ENCODE data around the gene NEAT1. TPM values are rescaled to one million over a fixed set of nuclear protein-coding genes. Genes with fewer than 3 reads are reported as not detected.

The NEAT1 gene
- total RNA-seq, 1 donor from 2014 or later: 37.2 TPM

DNA sequence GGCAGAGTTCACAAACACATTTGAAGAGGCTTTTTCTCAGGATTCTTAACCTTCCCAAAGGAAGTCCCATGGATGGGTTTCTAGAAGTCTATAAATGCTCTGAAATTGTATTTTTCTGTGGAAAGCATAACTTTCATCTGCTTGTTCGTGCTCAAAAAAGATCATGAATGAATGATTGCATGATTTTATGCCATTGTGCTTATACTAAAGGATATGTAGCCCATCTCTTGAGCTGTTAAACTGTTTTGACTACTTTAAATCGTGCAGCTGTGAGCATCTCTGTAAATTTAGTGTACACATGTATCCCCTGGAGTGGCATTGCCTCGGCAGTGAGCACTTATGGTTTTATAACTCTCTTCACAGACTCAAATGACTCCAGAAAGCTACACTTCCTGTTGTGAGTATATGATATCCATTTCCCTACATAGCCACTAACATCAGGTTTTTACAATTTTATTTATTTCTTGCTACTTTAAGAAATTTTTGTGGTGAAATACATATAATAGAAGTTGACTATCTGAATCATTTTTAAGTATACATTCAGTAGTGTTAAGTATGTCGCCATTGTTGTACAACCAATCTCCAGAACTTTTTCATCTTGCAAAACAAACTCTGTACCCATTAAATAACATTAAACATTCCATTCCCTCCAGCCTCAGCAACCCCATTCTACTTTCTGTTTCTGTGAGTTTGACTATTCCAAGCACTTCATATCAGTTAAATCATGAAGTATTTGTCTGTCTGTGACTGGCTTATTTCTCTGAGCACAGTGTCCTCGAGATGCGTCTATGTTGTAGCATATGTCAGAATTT lies 8.0 kb downstream of the NEAT1 start:
- TF ChIP-seq, protein P1, sequence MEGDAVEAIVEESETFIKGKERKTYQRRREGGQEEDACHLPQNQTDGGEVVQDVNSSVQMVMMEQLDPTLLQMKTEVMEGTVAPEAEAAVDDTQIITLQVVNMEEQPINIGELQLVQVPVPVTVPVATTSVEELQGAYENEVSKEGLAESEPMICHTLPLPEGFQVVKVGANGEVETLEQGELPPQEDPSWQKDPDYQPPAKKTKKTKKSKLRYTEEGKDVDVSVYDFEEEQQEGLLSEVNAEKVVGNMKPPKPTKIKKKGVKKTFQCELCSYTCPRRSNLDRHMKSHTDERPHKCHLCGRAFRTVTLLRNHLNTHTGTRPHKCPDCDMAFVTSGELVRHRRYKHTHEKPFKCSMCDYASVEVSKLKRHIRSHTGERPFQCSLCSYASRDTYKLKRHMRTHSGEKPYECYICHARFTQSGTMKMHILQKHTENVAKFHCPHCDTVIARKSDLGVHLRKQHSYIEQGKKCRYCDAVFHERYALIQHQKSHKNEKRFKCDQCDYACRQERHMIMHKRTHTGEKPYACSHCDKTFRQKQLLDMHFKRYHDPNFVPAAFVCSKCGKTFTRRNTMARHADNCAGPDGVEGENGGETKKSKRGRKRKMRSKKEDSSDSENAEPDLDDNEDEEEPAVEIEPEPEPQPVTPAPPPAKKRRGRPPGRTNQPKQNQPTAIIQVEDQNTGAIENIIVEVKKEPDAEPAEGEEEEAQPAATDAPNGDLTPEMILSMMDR (conservative IDR thresholded peaks at IDR 0.05): no peak
- H3K36me3 Mint-ChIP-seq (ENCODE audit: low read depth): no peaks in the 10 kb centered on the region
- peak overlapping the region; percentile 14 for H3K4me3 Mint-ChIP-seq
- H3K27ac Mint-ChIP-seq (ENCODE audit: unreplicated experiment): no peak overlapping the region
- H3K9me3 Mint-ChIP-seq: no peaks in the 10 kb centered on the region
- no peak for DNase-seq (ENCODE audit: low read depth, low spot score)
- H3K27me3 Mint-ChIP-seq (ENCODE audit: low read depth): no peaks in the 10 kb centered on the region
- peaks cover 48% of the 10 kb centered on the region for H3K4me1 Mint-ChIP-seq

DNA sequence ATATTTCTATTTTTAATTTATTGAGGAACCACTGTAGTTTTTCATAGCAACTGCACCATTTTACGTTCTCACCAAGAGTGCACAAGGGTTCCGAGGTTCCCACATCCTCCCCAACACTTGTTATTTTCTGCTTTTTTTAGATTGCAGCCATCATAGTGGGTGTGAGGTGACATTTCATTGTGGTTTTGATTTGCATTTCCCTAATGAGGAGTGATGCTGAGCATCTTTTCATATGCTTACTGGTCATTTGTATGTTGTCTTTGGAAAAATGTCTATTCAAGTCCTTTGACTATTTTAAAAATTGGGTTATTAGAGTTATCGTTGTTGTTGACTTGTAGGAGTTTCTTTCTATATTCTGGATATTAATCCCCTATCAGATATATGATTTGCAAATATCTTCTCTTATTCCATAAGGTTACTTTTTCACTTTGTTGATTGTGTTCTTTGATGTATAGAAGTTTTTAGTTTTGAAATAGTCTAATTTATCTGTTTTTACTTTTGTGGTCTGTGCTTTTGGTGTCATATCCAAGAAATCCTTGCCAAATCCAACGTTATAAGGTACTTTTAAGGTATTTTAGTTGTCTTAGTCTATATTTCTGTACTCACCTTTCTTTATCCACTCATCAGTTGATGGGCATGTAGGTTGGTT lies 9.0 kb downstream of the NEAT1 start:
- no peak for DNase-seq (ENCODE audit: low read depth, low spot score)
- Mint-ChIP-seq H3K27ac (ENCODE audit: unreplicated experiment) (no peak overlapping the region), H3K9me3 (no peaks in the 10 kb centered on the region), H3K36me3 (ENCODE audit: low read depth) (no peaks in the 10 kb centered on the region), H3K4me3 (no peak overlapping the region), H3K4me1 (peaks cover 38% of the 10 kb centered on the region), H3K27me3 (ENCODE audit: low read depth) (no peaks in the 10 kb centered on the region)
- TF ChIP-seq, protein P1 (conservative IDR thresholded peaks at IDR 0.05): no peak

DNA sequence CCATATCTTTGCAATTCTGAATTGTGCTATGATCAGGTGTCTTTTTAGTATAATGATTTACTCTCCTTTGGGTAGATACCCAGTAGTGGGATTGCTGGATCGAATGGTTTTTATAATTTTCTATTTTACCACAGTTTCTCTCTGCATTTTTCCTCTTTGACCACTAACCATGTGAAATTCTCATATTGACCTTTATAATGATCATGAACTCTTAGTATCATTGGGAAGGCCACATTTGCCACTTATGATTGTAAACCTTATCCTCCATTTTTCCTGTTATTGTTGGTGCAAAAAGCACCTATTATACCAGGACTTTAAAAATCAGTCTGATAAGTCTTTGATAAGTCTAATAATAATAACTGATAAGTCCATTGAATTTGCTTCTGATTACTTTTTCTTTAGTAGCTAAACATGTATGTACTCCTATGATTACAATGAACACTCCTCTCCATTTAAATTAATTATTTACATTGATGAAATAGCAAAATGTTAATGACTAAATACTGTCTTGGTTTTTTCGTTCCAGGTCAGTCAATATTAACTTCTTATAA lies 9.6 kb downstream of the NEAT1 start:
- no peak overlapping the region for H3K4me3 Mint-ChIP-seq
- no peaks in the 10 kb centered on the region for H3K9me3 Mint-ChIP-seq
- no peak for DNase-seq (ENCODE audit: low read depth, low spot score)
- TF ChIP-seq, protein P1 (conservative IDR thresholded peaks at IDR 0.05): no peak
- peaks cover 32% of the 10 kb centered on the region for H3K4me1 Mint-ChIP-seq
- no peaks in the 10 kb centered on the region for H3K36me3 Mint-ChIP-seq (ENCODE audit: low read depth)
- H3K27me3 Mint-ChIP-seq (ENCODE audit: low read depth): no peaks in the 10 kb centered on the region
- H3K27ac Mint-ChIP-seq (ENCODE audit: unreplicated experiment): no peak overlapping the region

DNA sequence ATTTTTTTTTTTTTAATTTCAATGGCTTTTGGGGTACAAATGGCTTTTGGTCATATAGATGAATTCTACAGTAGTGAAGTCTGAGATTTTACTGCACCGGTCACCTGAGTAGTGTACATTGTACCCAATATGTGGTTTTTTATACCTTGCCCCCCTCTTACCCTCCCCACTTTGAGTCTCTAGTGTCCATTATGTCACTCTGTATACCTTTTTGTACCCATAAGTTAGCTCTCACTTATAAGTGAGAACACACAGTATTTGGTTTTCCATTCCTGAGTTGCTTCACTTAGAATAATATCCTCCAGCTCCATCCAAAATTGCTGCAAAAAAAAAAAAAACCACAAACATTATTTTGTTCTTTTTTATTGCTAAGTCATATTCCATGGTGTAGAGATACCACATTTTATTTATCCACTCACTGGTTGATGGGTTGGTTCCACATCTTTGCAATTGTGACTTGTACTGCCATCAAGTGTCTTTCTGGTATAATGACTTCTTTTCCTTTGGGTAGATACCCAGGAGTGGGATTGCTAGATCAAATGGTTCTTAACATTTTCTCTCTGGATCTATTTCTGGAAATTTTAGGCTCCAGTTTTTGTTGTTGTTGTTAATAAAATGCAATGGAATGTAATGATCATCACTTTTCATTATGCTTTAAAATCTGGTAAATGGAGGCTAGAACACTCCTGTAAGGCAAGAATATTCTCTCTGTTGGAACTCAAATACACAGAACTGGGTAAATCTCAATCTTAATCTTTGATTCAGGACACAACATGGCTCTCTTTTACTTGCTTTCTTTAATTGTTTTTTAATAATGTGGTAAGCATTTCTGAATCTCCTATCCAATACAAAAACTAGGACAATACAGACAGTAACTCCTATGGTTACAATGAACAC lies 10.3 kb downstream of the NEAT1 start:
- H3K36me3 Mint-ChIP-seq (ENCODE audit: low read depth): no peaks in the 10 kb centered on the region
- no peaks in the 10 kb centered on the region for H3K27me3 Mint-ChIP-seq (ENCODE audit: low read depth)
- DNase-seq (ENCODE audit: low read depth, low spot score): no peak
- no peak overlapping the region for H3K27ac Mint-ChIP-seq (ENCODE audit: unreplicated experiment)
- TF ChIP-seq, protein P1 (conservative IDR thresholded peaks at IDR 0.05): peak; percentile 53
- H3K9me3 Mint-ChIP-seq: no peaks in the 10 kb centered on the region
- H3K4me3 Mint-ChIP-seq: no peak overlapping the region
- H3K4me1 Mint-ChIP-seq: peaks cover 24% of the 10 kb centered on the region

DNA sequence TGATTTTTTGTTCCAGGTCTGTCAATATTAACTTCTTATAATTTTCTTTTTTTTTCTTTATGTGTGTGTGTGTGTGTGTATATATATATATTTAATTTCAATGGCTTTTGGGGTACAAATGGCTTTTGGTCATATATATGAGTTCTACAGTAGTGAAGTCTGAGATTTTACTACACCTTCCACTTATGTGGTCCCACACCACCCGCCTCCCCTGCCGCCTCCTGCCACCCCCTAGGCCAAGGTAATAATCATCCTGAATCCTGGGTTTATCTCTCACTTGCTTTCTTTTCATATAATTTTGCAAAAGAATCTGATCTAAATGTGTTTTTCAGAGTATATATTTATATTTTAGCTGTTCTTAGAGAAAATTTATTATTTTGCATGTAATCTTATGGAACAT lies 11.1 kb downstream of the NEAT1 start:
- Mint-ChIP-seq H3K36me3 (ENCODE audit: low read depth) (no peaks in the 10 kb centered on the region), H3K27ac (ENCODE audit: unreplicated experiment) (no peak overlapping the region), H3K4me1 (peaks cover 19% of the 10 kb centered on the region), H3K4me3 (no peak overlapping the region), H3K27me3 (ENCODE audit: low read depth) (no peaks in the 10 kb centered on the region), H3K9me3 (no peaks in the 10 kb centered on the region)
- TF ChIP-seq, protein P1 (conservative IDR thresholded peaks at IDR 0.05): no peak
- no peak for DNase-seq (ENCODE audit: low read depth, low spot score)
